Astrocyte of the spinal cord (primary cell): ENCODE data around the gene RND1.

Source experiments
- DNase-seq: peaks from one replicate; pipeline ENCODE4 v3.0.0; 2011; ENCODE audit warnings: low read depth, low spot score
- H3K4me3 ChIP-seq: 2 replicates; pipeline ENCODE4 v1.5.1; 2011; ENCODE audit warnings: low read depth, mild to moderate bottlenecking, low read length, moderate library complexity
- in situ Hi-C: cut with HindIII; loops from 2 replicates; pipeline ENCODE4 v1.10.0; 2017; ENCODE audit warnings: low sequenced_read_pairs
- TF ChIP-seq, protein P1 (sequence below): IDR thresholded peaks from 2 replicates; pipeline ENCODE4 v1.5.1; 2012; ENCODE audit warnings: low read depth, mild to moderate bottlenecking, low read length, inconsistent platforms

The RND1 gene

DNA sequence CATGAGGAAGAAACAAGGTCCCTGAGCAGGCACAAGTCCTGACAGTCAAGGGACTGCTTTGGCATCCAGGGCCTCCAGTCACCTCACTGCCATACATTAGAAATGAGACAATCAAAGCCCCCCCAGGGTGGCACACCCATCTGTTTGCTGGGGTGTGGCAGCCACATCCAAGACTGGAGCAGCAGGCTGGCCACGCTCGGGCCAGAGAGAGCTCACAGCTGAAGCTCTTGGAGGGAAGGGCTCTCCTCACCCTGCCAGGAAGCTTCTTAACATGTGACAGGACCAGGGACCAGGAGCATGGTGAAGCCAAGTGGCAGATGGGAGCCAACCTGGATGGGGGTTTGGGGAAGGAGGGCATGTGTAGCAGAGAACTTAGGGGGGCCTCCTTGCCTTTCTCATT is 37.4 kb downstream of the RND1 start:
- DNase-seq: no peak
- H3K4me3 ChIP-seq: no peak overlapping the region
- TF ChIP-seq, protein P1, sequence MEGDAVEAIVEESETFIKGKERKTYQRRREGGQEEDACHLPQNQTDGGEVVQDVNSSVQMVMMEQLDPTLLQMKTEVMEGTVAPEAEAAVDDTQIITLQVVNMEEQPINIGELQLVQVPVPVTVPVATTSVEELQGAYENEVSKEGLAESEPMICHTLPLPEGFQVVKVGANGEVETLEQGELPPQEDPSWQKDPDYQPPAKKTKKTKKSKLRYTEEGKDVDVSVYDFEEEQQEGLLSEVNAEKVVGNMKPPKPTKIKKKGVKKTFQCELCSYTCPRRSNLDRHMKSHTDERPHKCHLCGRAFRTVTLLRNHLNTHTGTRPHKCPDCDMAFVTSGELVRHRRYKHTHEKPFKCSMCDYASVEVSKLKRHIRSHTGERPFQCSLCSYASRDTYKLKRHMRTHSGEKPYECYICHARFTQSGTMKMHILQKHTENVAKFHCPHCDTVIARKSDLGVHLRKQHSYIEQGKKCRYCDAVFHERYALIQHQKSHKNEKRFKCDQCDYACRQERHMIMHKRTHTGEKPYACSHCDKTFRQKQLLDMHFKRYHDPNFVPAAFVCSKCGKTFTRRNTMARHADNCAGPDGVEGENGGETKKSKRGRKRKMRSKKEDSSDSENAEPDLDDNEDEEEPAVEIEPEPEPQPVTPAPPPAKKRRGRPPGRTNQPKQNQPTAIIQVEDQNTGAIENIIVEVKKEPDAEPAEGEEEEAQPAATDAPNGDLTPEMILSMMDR: no peak
- in situ Hi-C loops: no loop called here

DNA sequence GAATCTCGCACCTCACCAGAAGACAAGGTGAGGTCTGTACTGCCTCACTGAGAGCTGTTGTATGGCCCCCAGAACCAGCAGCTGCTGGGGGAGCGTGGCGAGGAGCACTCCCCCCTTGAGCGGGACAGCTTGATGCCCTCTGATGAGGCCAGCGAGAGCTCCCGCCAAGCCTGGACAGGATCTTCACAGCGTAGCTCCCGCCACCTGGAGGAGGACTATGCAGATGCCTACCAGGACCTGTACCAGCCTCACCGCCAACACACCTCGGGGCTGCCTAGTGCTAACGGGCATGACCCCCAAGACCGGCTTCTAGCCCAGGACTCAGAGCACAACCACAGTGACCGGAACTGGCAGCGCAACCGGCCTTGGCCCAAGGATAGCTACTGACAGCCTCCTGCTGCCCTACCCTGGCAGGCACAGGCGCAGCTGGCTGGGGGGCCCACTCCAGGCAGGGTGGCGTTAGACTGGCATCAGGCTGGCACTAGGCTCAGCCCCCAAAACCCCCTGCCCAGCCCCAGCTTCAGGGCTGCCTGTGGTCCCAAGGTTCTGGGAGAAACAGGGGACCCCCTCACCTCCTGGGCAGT is 38.1 kb downstream of the RND1 start:
- TF ChIP-seq, protein P1: no peak
- DNase-seq: no peak

DNA sequence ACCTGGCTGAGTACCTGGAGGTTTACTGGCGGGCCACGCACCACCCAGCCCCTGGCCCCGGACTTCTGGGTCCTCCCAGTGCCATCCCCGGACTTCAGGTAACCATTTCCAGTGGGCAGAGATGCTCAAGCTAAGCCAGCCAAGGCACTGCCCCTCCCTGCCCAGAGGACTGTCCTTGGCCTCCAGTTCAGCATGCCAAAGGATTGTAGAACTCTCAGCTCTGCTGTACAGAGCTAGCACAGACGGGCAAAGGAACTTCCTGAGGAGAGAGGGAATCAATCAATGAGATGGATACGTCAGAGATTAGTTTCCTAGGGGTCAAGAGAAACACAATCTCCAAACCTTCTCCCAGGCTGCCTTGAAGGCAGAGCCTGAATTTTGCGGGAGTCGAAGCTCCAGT is 38.6 kb downstream of the RND1 start:
- in situ Hi-C loops: no loop called here
- TF ChIP-seq, protein P1: no peak
- H3K4me3 ChIP-seq: no peak overlapping the region
- DNase-seq: no peak

More for the DNA sequence above, 38.1 kb downstream of the RND1 start:
- H3K4me3 ChIP-seq: no peak overlapping the region
- in situ Hi-C loops: no loop called here

DNA sequence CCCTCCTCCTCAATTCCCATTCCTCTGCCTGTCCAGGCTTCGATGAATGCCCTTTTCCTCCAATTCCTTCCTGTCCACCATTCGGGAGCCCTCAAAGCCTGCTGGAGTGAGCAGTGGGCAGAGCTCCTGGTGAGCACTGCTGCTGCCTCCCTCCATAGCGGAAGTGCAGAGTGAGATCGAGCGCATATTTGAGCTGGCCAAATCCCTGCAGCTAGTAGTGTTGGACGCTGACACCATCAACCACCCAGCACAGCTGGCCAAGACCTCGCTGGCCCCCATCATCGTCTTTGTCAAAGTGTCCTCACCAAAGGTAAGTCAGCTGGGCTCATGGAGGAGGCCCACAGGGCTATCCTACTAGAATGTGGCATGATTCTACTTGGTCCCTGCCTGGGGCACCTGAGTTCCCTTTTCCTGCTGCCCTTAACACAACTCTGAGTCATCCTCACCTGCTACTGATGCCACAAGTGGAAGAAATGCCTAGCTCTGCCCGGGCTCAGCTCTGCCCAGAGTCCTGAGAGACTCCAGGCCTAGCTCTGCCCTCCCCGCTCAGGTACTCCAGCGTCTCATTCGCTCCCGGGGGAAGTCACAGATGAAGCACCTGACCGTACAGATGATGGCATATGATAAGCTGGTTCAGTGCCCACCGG is 39.3 kb downstream of the RND1 start:
- TF ChIP-seq, protein P1: no peak
- no peak overlapping the region for H3K4me3 ChIP-seq
- in situ Hi-C loops: no loop called here
- no peak for DNase-seq

DNA sequence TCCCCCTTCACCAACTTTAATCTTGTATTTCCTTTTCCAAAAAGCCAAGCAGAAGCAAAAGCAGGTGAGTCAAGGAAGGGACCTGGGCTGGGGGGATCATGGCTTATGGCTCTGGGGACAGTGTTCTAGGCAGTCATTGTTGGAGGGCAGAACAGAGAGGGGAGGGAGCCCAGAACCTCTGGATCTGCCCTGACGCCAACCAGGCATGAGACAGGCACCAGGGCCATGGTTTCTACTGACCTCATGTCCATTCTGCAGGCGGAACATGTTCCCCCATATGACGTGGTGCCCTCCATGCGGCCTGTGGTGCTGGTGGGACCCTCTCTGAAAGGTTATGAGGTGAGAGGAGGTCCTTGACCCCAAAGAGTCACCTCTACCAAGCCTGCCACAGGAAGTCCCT is 40.8 kb downstream of the RND1 start:
- in situ Hi-C loops: no loop called here
- no peak for DNase-seq
- TF ChIP-seq, protein P1: no peak
- H3K4me3 ChIP-seq: no peak overlapping the region

DNA sequence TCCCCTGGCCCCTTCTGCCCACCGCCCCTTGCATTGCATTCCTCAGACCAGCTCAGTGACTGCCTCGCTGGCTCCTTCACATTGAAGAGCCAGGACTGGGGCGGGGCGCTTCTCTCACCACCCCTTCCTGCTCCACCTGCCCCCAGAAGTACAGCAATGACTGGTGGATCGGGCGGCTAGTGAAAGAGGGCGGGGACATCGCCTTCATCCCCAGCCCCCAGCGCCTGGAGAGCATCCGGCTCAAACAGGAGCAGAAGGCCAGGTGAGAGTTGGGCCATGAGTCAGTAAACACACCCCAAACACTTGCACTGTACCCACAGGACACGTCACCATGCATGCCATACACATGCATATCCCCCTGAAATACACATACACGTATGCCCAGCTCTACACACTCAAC is 41.6 kb downstream of the RND1 start:
- H3K4me3 ChIP-seq: no peak overlapping the region
- TF ChIP-seq, protein P1: no peak
- no peak for DNase-seq
- in situ Hi-C loops: no loop called here
